GM23338 (cell line): ENCODE measurements around the gene TAS2R3. TPM values are rescaled to one million over a fixed set of nuclear protein-coding genes. Genes with fewer than 3 reads are reported as not detected.

Experiments
- ATAC-seq: fragments of 200-7000 bp; cut with Tn5 transposase; 3 replicates; pipeline ENCODE4 v1.9.1; 2020
- DNase-seq: peaks from one replicate; pipeline ENCODE4 v3.0.0-alpha.2; 2015; ENCODE audit warnings: low spot score
- H2AFZ ChIP-seq: fragments of 200-600 bp; sonication (generic); 2 replicates; pipeline ENCODE4 v1.8.0; 2016; ENCODE audit warnings: antibody characterized with exemption, mild to moderate bottlenecking, moderate library complexity
- H3F3A ChIP-seq: fragments of 200-600 bp; sonication (generic); replicated peaks from 2 replicates; pipeline ENCODE4 v1.8.0; 2017; ENCODE audit warnings: antibody characterized with exemption, mixed run types, low read depth
- H3K27ac ChIP-seq: fragments of 200-600 bp; sonication (generic); 2 replicates; pipeline ENCODE4 v1.6.1; 2016; ENCODE audit warnings: low read depth
- H3K27me3 ChIP-seq: fragments of 200-600 bp; sonication (generic); 2 replicates; pipeline ENCODE4 v1.8.0; 2016; ENCODE audit warnings: mild to moderate bottlenecking, mixed run types, moderate library complexity; ENCODE audit not compliant: insufficient read depth
- H3K36me3 ChIP-seq: fragments of 200-600 bp; sonication (generic); 2 replicates; pipeline ENCODE4 v1.8.0; 2016; ENCODE audit warnings: mild to moderate bottlenecking; ENCODE audit not compliant: insufficient read depth
- H3K4me1 ChIP-seq: fragments of 200-600 bp; sonication (generic); 2 replicates; pipeline ENCODE4 v1.8.0; 2016; ENCODE audit warnings: mild to moderate bottlenecking, moderate library complexity; ENCODE audit not compliant: insufficient read depth
- H3K4me2 ChIP-seq: fragments of 200-600 bp; sonication (generic); 2 replicates; pipeline ENCODE4 v1.7.1; 2017; ENCODE audit warnings: mixed run types
- H3K4me3 ChIP-seq: fragments of 200-600 bp; sonication (generic); 2 replicates; pipeline ENCODE4 v1.6.1; 2016; ENCODE audit warnings: mixed run types
- H3K79me2 ChIP-seq: fragments of 200-600 bp; sonication (generic); replicated peaks from 2 replicates; pipeline ENCODE4 v1.8.0; 2017; ENCODE audit warnings: mild to moderate bottlenecking; ENCODE audit not compliant: insufficient read depth
- H3K9me2 ChIP-seq: fragments of 200-600 bp; sonication (generic); 2 replicates; pipeline ENCODE4 v1.8.0; 2017; ENCODE audit not compliant: insufficient read depth
- H4K20me1 ChIP-seq: fragments of 200-600 bp; sonication (generic); replicated peaks from 2 replicates; pipeline ENCODE4 v1.8.0; 2017; ENCODE audit warnings: mild to moderate bottlenecking; ENCODE audit not compliant: insufficient read depth
- H3K27ac Mint-ChIP-seq: 2 replicates; pipeline ENCODE4 v1.8.0; 2020; ENCODE audit warnings: inconsistent platforms, mild to moderate bottlenecking, moderate library complexity, mixed read lengths
- H3K27me3 Mint-ChIP-seq: 3 replicates; pipeline ENCODE4 v1.8.0; 2022; ENCODE audit warnings: low read depth, mild to moderate bottlenecking, moderate library complexity, mixed read lengths, inconsistent platforms; ENCODE audit not compliant: insufficient read depth, poor library complexity
- H3K36me3 Mint-ChIP-seq: 3 replicates; pipeline ENCODE4 v1.8.0; 2021; ENCODE audit warnings: low read depth, mild to moderate bottlenecking, inconsistent platforms, moderate library complexity, mixed read lengths
- H3K4me1 Mint-ChIP-seq: 3 replicates; pipeline ENCODE4 v1.8.0; 2020; ENCODE audit warnings: mild to moderate bottlenecking, inconsistent platforms, mixed read lengths
- H3K4me3 Mint-ChIP-seq: 3 replicates; pipeline ENCODE4 v1.8.0; 2021; ENCODE audit warnings: moderate library complexity, mild to moderate bottlenecking, inconsistent platforms, mixed read lengths
- H3K9me3 Mint-ChIP-seq: 3 replicates; pipeline ENCODE4 v1.8.0; 2020; ENCODE audit warnings: moderate library complexity, mild to moderate bottlenecking, inconsistent platforms, mixed read lengths
- CREB1 ChIP-seq: fragments of 250-450 bp; sonication (Bioruptor Pico); IDR thresholded peaks from 2 replicates; pipeline ENCODE4 v1.5.0; 2020; ENCODE audit warnings: low read depth, mild to moderate bottlenecking, moderate library complexity
- JUNB ChIP-seq: IDR thresholded peaks from one replicate; pipeline ENCODE4 v1.6.1; 2016; ENCODE audit warnings: antibody characterized with exemption; ENCODE audit not compliant: unreplicated experiment
- NANOG ChIP-seq: IDR thresholded peaks from 2 replicates; pipeline ENCODE4 v1.6.1; 2016; ENCODE audit warnings: antibody characterized with exemption, borderline replicate concordance
- POLR2AphosphoS5 ChIP-seq: IDR thresholded peaks from 2 replicates; pipeline ENCODE4 v1.6.1; 2016; ENCODE audit warnings: antibody characterized with exemption, low read depth
- REST ChIP-seq: IDR thresholded peaks from one replicate; pipeline ENCODE4 v1.6.1; 2018; ENCODE audit warnings: antibody characterized with exemption; ENCODE audit not compliant: unreplicated experiment
- STAT1 ChIP-seq: IDR thresholded peaks from one replicate; pipeline ENCODE4 v1.6.1; 2016; ENCODE audit warnings: antibody characterized with exemption; ENCODE audit not compliant: unreplicated experiment
- ZNF114 ChIP-seq: fragments of 250-450 bp; sonication (Bioruptor Pico); IDR thresholded peaks from 2 replicates; pipeline ENCODE4 v1.5.0; 2020; ENCODE audit warnings: mild to moderate bottlenecking, moderate library complexity
- ZNF331 ChIP-seq: fragments of 250-450 bp; sonication (Bioruptor Pico); IDR thresholded peaks from 2 replicates; pipeline ENCODE4 v1.5.0; 2020; ENCODE audit warnings: low read depth, mild to moderate bottlenecking, moderate library complexity
- polyA plus RNA-seq: library from polyadenylated mRNA; unstranded; fragments of >200 nt; fragmentation: Nextera tagmentation; extraction: Ambion mirVana; gene quantifications from 2 replicates; pipeline ENCODE4 v1.2.1, GENCODE V29; 2016
- total RNA-seq: library from RNA; depleted of rRNA; stranded (reverse); fragments of >200 nt; shearing (Covaris generic); gene quantifications from 2 replicates; pipeline ENCODE4 v1.2.3, GENCODE V29; 2014
- TF ChIP-seq, protein P1 (sequence below): fragments of 250-450 bp; sonication (Bioruptor Pico); IDR thresholded peaks from 2 replicates; pipeline ENCODE4 v1.5.0; 2020; ENCODE audit warnings: mild to moderate bottlenecking, moderate library complexity
- TF ChIP-seq, protein P2 (sequence below): IDR thresholded peaks from 2 replicates; pipeline ENCODE4 v1.6.1; 2016; ENCODE audit warnings: antibody characterized with exemption
- TF ChIP-seq, protein P3 (sequence below), 2 experiments: fragments of 200-600 bp in 1 of 2; sonication (generic) in 1 of 2; conservative IDR thresholded peaks; 2 replicates each; pipeline versions ENCODE4 v1.5.1 to v1.6.1; 2016 to 2017; ENCODE audit warnings: antibody characterized with exemption in 2 of 2, low read depth in 2 of 2, mild to moderate bottlenecking in 2 of 2, moderate library complexity in 1 of 2

Gene TAS2R3
- total and polyA plus RNA-seq, 2 experiments from 2014 or later, result 6.9 TPM; not detected in 1

DNA sequence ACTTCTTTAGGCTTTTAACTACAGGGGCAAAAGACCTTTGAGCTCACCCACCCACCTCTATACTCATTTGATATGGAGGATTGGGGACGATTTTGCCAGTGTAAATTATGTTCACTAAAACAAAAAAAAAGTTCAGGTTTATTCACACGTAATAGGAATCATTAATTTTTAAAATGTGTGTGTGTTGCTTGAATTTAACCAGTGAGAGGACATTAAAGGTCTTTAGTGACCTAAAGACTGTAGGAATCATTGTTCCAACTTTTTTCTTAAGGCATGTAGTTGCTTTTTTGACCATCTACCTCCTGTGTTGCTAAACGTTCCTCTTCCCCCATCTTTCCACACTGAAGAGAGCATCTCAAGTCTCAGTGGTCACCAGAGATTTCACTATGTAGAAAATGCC lies 24.6 kb upstream of the TAS2R3 start:
- Histone ChIP-seq H3K4me3 (peak overlapping the region; percentile 63), H3K36me3 (peaks cover 47% of the 10 kb centered on the region), H3K79me2 (peaks cover 38% of the 10 kb centered on the region), H3F3A (0 out of 2 replicates have a peak, but pooled peaks cover 3% of the 10 kb centered on the region), H3K9me2 (no peaks in the 10 kb centered on the region), H3K27ac (peak overlapping the region; percentile 43), H3K4me2 (peak overlapping the region; percentile 81), H3K4me1 (peaks cover 8% of the 10 kb centered on the region), H2AFZ (no peak overlapping the region), H4K20me1 (peaks cover 16% of the 10 kb centered on the region), H3K27me3 (no peaks in the 10 kb centered on the region)
- DNase-seq (no peak), ATAC-seq (no peak)
- TF ChIP-seq, protein P1, sequence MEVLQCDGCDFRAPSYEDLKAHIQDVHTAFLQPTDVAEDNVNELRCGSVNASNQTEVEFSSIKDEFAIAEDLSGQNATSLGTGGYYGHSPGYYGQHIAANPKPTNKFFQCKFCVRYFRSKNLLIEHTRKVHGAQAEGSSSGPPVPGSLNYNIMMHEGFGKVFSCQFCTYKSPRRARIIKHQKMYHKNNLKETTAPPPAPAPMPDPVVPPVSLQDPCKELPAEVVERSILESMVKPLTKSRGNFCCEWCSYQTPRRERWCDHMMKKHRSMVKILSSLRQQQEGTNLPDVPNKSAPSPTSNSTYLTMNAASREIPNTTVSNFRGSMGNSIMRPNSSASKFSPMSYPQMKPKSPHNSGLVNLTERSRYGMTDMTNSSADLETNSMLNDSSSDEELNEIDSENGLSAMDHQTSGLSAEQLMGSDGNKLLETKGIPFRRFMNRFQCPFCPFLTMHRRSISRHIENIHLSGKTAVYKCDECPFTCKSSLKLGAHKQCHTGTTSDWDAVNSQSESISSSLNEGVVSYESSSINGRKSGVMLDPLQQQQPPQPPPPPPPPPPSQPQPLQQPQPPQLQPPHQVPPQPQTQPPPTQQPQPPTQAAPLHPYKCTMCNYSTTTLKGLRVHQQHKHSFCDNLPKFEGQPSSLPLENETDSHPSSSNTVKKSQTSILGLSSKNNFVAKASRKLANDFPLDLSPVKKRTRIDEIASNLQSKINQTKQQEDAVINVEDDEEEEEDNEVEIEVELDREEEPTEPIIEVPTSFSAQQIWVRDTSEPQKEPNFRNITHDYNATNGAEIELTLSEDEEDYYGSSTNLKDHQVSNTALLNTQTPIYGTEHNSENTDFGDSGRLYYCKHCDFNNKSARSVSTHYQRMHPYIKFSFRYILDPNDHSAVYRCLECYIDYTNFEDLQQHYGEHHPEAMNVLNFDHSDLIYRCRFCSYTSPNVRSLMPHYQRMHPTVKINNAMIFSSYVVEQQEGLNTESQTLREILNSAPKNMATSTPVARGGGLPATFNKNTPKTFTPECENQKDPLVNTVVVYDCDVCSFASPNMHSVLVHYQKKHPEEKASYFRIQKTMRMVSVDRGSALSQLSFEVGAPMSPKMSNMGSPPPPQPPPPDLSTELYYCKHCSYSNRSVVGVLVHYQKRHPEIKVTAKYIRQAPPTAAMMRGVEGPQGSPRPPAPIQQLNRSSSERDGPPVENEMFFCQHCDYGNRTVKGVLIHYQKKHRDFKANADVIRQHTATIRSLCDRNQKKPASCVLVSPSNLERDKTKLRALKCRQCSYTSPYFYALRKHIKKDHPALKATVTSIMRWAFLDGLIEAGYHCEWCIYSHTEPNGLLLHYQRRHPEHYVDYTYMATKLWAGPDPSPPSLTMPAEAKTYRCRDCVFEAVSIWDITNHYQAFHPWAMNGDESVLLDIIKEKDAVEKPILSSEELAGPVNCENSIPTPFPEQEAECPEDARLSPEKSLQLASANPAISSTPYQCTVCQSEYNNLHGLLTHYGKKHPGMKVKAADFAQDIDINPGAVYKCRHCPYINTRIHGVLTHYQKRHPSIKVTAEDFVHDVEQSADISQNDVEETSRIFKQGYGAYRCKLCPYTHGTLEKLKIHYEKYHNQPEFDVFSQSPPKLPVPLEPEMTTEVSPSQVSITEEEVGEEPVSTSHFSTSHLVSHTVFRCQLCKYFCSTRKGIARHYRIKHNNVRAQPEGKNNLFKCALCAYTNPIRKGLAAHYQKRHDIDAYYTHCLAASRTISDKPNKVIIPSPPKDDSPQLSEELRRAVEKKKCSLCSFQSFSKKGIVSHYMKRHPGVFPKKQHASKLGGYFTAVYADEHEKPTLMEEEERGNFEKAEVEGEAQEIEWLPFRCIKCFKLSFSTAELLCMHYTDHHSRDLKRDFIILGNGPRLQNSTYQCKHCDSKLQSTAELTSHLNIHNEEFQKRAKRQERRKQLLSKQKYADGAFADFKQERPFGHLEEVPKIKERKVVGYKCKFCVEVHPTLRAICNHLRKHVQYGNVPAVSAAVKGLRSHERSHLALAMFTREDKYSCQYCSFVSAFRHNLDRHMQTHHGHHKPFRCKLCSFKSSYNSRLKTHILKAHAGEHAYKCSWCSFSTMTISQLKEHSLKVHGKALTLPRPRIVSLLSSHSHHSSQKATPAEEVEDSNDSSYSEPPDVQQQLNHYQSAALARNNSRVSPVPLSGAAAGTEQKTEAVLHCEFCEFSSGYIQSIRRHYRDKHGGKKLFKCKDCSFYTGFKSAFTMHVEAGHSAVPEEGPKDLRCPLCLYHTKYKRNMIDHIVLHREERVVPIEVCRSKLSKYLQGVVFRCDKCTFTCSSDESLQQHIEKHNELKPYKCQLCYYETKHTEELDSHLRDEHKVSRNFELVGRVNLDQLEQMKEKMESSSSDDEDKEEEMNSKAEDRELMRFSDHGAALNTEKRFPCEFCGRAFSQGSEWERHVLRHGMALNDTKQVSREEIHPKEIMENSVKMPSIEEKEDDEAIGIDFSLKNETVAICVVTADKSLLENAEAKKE (CRISPR knock-in tag), result no peak
- TF ChIP-seq CREB1 (CRISPR knock-in tag) (no peak), POLR2AphosphoS5 (no peak), REST (no peak), ZNF114 (CRISPR knock-in tag) (no peak), ZNF331 (CRISPR knock-in tag) (no peak), NANOG (no peak), JUNB (no peak), STAT1 (no peak)
- TF ChIP-seq, protein P2, sequence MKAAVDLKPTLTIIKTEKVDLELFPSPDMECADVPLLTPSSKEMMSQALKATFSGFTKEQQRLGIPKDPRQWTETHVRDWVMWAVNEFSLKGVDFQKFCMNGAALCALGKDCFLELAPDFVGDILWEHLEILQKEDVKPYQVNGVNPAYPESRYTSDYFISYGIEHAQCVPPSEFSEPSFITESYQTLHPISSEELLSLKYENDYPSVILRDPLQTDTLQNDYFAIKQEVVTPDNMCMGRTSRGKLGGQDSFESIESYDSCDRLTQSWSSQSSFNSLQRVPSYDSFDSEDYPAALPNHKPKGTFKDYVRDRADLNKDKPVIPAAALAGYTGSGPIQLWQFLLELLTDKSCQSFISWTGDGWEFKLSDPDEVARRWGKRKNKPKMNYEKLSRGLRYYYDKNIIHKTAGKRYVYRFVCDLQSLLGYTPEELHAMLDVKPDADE, result no peak
- TF ChIP-seq, protein P3, sequence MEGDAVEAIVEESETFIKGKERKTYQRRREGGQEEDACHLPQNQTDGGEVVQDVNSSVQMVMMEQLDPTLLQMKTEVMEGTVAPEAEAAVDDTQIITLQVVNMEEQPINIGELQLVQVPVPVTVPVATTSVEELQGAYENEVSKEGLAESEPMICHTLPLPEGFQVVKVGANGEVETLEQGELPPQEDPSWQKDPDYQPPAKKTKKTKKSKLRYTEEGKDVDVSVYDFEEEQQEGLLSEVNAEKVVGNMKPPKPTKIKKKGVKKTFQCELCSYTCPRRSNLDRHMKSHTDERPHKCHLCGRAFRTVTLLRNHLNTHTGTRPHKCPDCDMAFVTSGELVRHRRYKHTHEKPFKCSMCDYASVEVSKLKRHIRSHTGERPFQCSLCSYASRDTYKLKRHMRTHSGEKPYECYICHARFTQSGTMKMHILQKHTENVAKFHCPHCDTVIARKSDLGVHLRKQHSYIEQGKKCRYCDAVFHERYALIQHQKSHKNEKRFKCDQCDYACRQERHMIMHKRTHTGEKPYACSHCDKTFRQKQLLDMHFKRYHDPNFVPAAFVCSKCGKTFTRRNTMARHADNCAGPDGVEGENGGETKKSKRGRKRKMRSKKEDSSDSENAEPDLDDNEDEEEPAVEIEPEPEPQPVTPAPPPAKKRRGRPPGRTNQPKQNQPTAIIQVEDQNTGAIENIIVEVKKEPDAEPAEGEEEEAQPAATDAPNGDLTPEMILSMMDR (conservative IDR thresholded peaks at IDR 0.05; ENCODE audit: low read depth in 2 of 2), result no peak
- H3K36me3 Mint-ChIP-seq, result peaks cover 51% of the 10 kb centered on the region
- H3K27ac Mint-ChIP-seq, result peak overlapping the region; percentile 60
- H3K27me3 Mint-ChIP-seq, result peaks cover 4% of the 10 kb centered on the region
- H3K4me1 Mint-ChIP-seq, result peaks cover 17% of the 10 kb centered on the region
- H3K9me3 Mint-ChIP-seq, result no peaks in the 10 kb centered on the region
- peak overlapping the region; percentile 99 for H3K4me3 Mint-ChIP-seq
